Suppressor macrophage treated with lipopolysaccharide for 1 hour (primary cell): ENCODE results near the gene SELENOW.
A peak's percentile ranks its signal among the peaks of the same experiment; 100 is the strongest.
"Not testable (repeated sequence)": the region's sequence is repeated elsewhere in the genome, so short reads cannot be mapped to it uniquely, and the experiment has no call there.

Experiments
- DNase-seq, 3 donors: peaks; one replicate each; pipeline ENCODE4 v3.0.0-alpha.2; 2020 to 2022

Gene SELENOW

DNA sequence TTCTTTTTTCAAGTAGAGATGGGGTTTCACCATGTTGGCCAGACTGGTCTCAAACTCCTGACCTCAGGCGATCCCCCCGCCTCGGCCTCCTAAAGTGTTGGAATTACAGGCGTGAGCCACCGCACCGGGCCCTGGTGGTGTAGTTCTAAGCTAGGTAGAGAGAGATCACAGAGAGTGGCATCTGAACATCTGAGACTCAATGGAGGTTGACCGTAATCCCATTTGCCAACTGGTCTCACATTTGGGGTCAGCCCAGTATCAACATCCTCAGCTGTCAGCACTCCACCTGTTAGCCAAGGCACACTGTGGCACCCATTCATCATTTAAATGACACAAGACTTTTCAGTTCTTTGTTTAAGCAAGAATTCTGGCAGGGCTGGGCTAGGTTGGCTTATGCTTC lies 8.1 kb downstream of the SELENOW start:
- no peak for DNase-seq

DNA sequence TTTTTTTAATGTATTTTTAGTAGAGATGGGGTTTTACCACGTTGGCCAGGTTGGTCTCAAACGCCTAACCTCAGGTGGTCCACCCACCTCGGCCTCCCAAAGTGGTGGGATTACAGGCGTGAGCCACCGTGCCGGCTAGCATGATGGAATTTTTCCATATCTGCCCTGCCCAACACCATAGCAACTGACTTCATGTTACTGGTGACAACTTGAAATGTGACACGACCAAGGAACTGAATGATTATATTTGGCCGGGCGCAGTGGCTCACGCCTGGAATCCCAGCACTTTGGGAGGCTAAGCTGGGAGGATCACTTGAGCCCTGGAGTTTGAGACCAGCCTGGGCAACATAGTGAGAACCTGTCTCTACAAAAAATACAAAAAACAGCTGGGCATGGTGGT lies 8.8 kb downstream of the SELENOW start:
- not testable (repeated sequence) for DNase-seq

DNA sequence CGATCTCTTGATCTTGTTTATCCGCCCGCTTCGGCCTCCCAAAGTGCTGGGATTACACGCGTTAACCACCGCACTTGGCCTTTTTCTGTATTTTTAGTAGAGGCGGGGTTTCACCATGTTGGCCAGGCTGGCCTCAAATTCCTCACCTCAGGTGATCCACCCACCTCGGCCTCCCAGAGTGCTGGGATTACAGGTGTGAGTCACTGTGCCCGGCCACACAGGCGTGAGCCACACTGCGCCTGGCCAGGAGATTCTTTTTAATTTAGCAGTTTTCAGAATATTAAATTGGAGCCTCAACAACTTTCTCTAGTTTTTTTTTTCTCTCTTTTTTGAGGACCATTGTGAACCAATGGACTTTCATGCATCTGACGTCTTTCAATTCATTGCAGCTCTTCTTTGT lies 11.3 kb downstream of the SELENOW start:
- DNase-seq, result not testable (repeated sequence)

DNA sequence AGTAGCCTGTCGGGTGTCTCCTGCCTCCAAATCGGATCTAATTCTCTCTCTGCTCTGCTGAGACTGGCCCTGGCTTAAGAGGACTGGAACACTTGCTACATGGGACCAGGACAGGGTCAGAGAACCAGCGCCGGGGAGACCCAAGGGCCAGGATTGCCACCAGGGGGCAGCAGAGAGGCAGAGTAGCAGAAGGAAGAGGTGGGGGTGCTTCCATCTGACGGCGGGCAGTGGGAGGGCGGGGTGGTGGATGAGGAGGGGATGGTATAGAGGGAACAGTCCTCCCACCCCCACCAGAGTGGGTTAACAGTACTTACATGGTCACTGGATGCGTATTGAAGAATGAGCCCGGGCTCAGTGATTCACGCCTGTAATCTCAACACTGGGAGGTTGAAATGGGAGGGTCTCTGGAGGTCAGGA lies 11.9 kb downstream of the SELENOW start:
- peak; percentile 74 to 94 (median 85) for DNase-seq

DNA sequence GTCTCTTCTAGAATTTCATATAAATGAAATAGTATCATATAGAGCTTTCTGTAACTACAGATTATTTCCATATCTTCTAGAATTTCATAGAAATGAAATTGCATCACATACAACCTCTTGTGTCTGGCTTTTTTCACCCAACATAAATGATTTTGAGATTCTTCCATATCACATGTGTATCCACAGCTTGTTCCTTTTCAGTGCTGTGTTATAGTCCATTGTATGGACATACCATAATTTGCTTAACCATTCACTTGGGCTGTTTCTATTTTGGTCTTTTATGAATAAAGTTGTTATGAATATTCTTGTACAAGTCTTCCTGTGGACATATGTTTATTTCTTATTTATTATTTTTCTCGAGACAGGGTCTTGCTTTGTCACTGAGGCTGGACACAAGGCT lies 14.1 kb downstream of the SELENOW start:
- no peak for DNase-seq

DNA sequence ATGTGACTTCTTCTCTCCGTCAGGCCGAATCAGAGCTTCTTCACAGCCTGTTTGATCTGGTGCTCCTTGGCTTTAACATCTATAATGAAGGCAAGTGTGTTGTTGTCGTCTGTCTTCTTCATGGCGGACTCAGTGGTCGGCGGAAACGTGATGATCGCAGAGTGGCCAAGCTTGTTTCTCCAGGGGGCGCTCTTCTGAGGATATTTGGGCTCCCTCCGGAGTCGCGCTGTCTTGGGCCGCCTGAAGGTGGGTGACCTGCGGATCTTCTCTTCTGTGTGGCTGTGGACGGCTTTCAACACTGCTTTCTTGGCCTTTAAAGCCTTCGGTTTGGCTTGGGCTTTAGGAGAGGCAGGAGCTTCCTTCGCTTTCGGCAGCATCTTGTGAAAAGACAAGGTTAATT lies 16.0 kb downstream of the SELENOW start:
- DNase-seq, result no peak

DNA sequence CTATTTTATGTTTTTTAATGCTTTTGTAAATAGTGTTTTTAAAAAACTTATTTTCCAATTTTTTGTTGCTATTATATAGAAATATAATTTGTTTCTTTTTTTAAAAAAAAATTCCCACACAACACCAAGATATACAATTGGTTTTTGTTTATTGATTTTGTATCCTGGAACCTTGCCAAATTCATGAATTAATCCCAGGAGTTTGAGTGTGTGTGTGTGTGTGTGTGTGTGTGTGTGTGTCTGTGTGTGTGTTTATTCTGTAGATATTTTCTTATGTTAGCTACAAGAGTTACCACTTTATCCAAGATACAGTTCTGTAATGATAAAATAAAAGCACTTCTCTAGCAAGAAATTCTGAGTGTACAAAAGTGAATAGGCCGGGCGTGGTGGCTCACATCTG lies 18.3 kb downstream of the SELENOW start:
- no peak for DNase-seq

DNA sequence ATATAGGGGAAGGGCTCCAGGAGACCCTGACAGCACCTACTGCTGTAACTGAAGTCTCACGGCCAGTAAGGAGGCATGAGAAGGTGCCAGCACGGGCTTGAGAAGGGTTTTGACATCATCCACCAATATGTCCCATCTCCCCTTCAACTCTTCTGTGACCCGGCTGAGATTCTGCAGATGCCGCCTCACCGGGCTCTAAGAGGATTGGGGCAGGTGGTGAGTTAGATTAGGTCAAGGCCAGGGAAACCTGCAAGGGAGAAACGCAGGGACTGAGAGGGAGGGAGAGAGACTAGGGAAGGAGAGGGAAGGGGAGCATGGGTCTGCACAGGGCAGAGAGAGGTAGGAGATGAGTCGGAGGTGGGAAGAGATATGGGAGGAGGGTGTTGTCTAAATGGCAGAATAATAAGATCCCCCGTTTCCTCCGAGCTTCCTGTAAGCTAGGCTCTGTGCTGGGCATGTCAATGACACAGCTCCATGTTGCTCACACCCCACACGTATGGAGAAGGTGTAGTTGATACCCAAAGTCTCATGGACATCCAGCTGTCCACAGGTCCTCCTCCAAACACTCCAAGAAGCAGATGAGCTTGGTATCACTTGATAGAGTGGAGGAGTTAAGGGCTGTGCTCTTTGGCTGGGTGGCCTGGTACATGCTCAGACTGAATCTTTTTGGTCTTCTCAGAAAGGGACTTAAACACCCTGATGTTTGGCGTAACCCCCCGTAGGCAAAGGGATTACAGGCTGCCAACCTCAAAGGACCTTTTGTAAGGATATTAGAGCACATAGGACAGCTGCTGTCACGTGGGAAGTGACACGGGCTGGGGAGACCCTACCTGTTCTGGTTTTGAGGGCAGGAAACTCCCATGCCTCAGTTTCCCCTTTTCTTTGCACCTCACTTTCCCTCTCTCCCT lies 19.7 kb downstream of the SELENOW start:
- no peak for DNase-seq

DNA sequence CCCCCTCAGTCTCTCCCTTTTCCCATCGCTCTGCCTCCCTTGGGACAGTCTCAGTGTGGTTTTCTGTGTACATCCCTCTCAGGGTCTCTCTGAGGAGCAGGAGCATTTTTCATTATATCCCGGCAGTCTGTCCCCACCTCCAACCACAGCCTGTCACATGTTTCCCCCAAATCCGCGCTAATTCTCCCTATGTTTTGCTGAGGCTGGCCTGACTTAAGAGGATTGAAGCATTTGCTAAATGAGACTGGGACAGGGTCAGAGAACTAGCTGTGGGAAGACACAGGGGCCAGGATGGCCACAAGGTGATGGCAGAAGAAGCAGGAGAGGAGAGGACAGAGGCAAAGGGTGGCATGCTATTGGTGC lies 20.4 kb downstream of the SELENOW start:
- no peak for DNase-seq

DNA sequence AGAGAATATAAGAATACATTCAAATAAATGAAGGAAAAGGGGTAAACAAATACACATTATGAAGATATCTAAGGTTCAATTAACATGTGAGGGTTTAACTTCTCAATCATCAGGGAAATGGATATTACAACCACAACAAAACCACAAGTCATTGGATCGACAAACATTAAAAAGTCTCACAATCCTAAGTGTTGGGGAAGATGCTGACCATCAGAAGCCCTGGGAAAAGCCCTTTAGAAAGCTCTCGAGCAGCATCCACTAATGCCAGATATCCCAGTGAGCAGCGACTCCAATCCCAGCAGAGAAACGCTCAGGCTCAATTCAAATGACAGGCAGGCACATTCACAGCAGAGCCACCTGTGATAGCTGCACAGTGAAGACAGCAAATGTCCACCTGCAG lies 22.8 kb downstream of the SELENOW start:
- DNase-seq, result no peak

DNA sequence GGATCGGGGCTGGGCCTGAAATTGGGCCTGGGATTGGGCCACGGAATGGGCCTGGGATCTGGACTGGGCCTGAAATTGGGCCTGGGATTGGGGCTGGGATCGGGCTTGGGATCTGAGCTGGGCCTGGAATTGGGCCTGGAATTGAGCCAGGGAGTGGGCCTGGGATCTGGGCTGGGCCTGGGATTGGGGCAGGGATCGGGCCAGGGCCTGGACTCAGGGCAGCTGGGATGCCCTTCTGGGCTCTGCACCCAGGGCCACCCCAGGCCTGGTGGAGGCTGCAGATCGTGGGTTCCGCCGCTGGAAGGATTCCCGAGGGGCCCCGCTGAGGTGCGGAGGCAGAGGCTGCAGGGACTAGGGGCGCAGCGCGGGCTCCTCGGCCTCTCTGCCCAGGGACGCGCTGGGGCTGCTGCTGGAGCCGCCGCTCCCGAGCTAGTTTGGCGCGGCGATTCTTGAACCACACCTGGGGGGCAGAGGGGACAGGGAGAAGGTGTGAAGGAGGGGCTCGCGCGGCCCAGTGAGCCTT lies 24.1 kb downstream of the SELENOW start:
- no peak for DNase-seq

DNA sequence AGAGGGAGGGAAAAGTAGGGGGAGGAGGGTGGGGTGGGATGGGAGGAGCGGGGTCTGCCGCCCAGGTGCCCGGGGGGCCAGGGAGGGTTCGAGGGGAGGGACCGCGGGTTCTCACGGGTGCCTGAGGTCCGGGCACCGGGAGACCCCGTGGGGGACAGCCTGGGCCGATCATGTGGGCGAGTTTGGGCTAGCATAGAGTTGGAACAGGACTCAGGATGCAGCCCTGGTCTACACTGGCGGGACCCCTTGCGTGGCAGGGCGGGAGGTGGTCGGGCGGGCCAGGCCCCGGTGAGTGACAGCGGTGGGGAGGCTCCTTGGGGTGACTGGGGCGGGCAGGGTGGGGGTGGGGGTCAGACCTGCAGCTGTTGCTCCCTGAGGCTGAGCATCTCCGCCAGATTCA lies 24.6 kb downstream of the SELENOW start:
- DNase-seq, result not testable (repeated sequence)

DNA sequence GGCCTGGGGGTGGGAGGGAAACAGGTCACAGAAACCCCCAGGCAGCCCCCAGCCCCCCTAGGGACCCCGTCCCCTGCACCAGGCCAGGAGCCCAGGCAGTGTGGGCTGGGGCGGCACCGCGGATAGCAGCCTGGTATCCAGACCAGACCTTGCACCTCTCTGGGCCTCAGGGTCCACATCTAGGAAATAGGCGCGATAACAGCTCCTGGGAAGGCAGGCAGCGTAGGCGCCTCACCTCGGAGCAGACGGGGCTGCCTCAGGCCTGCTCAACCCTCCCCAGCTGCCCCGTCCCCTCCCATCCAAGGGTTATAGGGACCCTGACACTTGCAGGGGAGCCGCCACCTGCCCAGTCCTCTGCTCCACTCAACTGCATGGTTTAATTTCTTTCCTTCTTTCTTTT lies 25.2 kb downstream of the SELENOW start:
- DNase-seq, result not testable (repeated sequence)

DNA sequence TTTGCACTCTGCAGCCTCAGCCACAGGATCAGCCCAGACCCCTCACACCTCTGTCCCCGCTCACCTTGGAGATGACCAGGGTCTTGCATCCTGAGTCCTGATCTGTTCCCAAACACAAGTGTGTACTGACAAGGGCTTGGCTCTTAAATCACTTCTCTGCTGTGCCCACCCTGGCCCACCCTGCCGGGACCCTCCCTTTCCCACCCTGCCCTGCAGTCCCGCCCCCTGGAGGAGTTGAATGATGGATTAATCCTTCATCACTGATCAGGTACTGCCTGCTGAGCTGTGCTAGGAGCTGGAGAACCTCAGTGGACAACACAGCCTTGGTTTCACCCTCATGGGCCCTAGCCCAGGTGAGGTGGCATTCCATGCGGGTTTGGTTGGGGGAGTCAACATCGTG lies 25.9 kb downstream of the SELENOW start, which contains the start of gene TPRX1:
TSS of gene TPRX1 (minus strand) at position 101 of the 400 bp plus-strand sequence. CDS start at position 89, 12 bp downstream.
- not testable (repeated sequence) for DNase-seq

DNA sequence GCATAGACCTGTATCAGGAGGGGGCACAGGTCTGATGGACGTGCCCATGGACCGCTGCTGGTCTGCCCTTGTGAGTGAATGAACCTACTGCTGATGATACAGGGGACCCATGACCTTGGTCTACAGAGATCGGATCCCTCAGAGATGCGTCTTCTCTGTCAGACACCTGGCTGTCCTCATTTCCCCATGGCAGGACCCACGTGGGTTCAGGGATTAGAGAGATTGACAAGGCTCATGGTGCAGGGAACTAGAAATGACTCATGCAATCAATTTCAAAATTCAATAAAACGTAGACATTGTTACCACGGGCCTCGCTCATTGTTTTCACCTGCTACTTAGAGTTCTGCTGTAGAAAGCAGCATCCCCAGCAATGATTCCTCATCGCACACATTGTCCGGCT lies 26.8 kb downstream of the SELENOW start:
- DNase-seq, result no peak

DNA sequence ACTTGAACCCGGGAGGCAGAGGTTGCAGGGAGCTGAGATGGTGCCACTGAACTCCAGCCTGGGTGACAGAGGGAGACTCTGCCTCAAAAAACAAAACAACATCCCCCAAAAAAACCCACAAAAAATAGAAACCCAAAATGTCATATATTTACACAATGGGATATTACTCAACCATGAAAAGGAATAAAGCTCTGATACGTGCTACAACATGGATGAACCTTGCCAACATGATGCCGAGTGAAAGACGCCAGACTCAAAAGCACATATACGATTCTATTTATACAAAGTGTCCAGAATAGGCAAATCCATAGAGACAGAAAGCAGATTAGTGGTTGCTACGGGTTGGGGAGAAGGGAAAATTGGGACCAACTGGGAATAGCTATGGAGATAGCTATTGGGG lies 27.9 kb downstream of the SELENOW start:
- DNase-seq, result no peak

DNA sequence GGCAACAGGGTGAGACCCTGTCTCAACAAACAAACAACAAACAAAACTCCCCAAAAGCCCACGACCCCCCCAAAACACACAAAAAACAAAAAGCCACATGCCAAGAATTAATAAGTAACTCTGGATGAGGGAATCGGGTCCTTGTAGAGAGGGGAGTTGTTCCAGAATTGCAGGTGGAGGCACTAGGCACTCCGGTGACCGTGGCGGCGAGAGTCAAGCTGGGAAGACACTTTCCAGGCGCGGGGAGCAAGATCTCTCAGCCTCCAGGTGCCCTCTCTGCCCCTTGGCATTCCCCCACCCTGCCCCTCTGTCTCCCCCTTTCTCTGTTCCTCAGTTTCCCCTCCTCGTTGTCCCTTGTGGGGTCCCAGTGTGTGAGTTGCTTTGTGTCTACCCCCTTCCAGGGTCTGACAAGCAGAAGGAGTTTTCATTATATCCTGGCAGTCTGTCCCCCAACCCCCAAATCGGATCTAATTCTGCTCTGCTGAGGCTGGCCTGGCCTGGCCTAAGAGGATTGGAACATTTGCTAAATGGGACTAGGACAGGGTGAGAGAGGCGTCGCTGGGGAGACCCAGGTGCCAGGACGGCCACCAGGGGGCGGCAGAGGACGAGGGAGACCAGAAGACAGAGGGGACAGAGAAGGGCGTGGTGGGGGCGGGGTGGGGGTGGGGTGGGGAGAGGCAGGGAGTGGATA lies 34.9 kb downstream of the SELENOW start:
- DNase-seq, result peak; percentile 68 to 92 (median 77)

DNA sequence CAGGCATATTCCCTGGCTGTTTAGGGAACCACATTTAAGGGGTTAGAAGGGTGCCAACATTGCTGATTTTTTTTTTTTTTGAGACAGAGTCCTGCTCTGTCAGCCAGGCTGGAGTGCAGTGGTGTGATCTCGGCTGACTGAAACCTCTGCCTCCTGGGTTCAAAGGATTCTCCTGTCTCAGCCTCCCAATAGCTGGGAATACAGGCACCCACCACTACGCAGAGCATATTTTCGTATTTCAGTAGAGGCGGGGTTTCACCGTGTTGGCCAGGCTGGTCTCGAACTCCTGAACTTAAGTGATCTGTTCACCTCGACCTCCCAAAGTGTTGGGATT lies 35.5 kb downstream of the SELENOW start:
- DNase-seq, result no peak

DNA sequence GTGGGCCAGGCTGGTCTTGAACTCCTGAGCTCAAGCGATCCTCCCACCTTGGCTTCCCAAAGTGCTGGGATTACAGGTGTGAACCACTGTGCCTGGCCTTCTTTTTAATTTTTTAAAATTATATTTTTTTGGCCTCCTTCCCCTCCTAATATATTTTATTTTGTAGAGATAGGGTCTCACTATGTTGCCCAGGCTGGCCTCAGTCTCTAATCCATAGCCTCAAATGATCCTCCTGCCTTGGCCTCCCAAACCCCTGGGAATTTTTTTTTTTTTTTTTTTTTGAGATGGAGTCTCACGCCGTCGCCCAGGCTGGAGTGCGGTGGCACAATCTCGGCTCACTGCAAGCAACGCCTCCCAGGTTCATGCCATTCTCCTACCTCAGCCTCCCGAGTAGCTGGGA lies 37.8 kb downstream of the SELENOW start:
- DNase-seq, result not testable (repeated sequence)

DNA sequence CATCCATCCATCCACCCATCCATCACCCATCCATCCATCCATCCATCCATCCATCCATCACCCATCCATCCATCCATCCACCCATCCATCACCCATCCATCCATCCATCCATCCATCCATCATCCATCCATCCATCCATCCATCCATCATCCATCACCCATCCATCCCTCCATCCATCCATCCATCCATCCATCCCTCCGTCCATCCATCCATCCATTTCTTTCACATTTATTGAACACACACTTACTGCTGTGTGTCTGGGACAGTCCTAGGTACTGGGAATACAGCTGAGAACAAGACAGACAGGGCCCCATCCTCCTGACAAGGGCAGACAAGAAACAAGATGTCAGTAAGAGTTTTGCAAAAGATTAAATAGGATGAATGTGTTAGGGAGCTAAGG lies 39.7 kb downstream of the SELENOW start:
- not testable (repeated sequence) for DNase-seq

DNA sequence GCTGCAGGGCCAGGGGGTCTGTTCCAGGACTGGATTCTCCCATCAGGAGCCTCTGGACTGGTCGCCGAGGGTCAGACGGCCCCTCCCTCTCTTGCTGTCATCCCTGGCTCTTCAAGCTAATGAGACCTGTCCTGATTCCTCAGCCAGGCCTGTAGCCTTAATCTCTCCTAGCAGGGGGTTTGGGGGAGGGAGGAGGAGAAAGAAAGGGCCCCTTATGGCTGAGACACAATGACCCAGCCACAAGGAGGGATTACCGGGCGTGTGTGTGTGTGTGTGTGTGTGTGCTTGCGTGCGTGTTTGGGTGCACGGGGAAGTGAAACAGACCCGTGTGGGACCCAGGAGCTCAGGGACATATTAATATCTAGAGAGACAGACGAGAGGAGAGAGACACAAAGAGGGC lies 41.4 kb downstream of the SELENOW start:
- peak in 1 of 3 donors; percentile 19 for DNase-seq

DNA sequence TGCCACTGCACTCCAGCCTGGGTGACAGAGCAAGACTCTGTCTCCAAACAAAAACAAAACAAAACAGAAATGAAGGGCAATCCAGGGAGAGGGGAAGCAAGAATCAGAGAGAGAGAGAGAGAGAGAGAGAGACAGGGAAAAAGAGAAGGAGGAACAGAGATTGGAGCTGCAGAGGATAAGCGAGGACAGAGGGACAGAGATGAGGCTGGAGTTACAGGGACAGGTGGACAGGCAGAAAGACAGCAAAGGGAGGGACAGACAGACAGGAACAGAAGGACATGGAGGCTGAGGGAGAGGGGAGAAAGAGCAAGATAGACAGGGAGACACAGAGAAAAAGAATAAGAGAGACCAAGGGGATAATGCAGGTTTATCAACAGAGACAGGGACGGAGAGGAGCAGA lies 41.9 kb downstream of the SELENOW start:
- DNase-seq, result no peak

DNA sequence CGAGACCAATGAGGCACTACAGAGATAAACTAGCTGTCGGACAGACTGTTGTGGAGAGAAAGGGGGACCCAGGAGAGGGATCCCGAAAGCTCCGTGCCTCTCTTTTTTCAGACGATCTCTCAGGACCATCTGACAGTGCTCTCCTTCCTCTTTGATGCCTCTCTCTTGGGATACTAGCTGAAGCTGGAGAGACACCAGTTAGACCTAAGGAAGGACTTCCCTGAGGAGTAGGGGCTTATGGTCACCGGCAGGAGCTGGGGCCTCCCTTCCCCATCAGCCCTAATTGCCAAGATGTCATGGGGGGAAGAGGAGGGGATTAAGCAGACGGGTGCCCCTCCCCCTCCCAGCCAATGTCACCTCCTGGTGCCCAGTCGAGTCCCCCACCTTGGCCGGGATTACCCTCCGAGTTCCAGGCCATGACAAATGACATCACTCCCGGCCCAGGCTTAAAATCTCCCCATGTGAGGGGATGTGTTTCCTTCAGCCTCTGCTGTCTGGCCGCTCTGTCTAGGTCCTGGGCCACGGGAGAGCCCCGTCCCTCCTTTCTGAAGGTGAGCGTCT lies 43.0 kb downstream of the SELENOW start, which contains the start of gene CRX:
TSS of gene CRX (plus strand) at position 478 of the 561 bp plus-strand sequence. CDS start 12,507 bp downstream, outside the sequence.
- DNase-seq, result no peak

DNA sequence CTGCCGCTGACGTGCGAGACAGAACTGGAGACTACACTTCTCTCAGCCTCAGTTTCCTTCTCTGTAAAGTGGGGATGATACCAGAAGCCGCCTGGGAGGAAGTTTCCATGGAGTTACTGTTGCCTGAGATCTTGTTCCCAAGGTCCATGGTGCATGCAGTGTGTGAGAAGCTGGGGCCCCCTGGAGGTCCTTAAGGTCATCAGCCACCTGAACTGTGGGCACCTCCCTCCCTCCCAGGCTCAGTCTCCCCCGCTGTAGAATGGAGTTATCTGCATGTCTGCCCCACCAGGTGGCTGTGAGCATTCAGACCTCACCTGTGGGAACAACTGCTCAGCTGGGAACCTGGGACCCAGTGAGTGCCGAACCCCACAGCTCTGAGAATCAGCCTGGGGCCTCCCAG lies 45.9 kb downstream of the SELENOW start:
- no peak for DNase-seq
